ENCODE measurements around the gene TMEM208. TPM values are rescaled to one million over a fixed set of nuclear protein-coding genes. Genes with fewer than 3 reads are reported as not detected.

The TMEM208 gene
- polyA plus RNA-seq, 2 donors: 73.4 to 83.1 TPM

DNA sequence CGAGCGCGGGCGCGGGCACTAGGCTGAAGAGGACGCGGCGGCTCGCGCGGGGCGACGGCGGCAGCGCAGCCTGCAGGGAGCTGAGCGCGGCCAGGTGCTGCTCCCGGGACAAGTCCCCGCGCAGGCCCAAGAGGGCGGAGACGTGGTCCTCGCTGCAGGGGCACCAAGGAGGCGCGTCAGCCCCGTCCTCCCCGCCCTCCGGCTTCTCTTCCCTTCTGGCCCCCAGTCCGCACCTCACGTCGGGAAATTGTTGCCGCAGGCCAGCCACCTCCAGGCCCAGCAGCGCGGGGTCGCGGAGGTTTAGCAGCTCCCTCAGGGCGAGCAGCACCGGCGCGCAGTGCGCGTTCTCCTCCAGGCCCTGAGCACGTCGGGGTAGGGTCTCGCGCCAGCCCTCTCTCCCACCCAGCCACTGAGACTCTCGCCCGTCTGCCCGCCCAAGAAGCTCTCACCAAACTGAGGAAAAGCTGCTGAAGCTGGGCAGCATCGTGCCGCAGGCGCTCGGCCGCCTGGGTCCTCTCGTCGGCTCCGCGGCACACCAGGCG is 42.4 kb upstream of the TMEM208 start:
- Histone ChIP-seq H3K4me3 (ENCODE audit: low read depth in 1 of 2, low read length in 2 of 2) (peak overlapping the region; percentile 60 to 91), H3K36me3 (ENCODE audit: control insufficient read depth in 2 of 2, insufficient read depth in 2 of 2, low read length in 1 of 2) (no peaks in the 10 kb centered on the region), H3K27me3 (ENCODE audit: control insufficient read depth in 1 of 2, insufficient read depth in 2 of 2, low read length in 2 of 2) (no peaks in the 10 kb centered on the region), H3K27ac (ENCODE audit: low read depth in 2 of 2, low read length in 1 of 2) (peak overlapping the region; percentile 97 to 99), H3K4me1 (ENCODE audit: control insufficient read depth in 2 of 2, insufficient read depth in 2 of 2, low read length in 1 of 2) (peaks cover 9 to 16% of the 10 kb centered on the region in 2 donors), H3K9me3 (ENCODE audit: control insufficient read depth in 2 of 2, insufficient read depth in 1 of 2, low read depth in 1 of 2, low read length in 1 of 2) (no peaks in the 10 kb centered on the region)
- 5 to 7% methylated on average over 45 to 59 of the region's 59 CpGs for WGBS, 2 donors

DNA sequence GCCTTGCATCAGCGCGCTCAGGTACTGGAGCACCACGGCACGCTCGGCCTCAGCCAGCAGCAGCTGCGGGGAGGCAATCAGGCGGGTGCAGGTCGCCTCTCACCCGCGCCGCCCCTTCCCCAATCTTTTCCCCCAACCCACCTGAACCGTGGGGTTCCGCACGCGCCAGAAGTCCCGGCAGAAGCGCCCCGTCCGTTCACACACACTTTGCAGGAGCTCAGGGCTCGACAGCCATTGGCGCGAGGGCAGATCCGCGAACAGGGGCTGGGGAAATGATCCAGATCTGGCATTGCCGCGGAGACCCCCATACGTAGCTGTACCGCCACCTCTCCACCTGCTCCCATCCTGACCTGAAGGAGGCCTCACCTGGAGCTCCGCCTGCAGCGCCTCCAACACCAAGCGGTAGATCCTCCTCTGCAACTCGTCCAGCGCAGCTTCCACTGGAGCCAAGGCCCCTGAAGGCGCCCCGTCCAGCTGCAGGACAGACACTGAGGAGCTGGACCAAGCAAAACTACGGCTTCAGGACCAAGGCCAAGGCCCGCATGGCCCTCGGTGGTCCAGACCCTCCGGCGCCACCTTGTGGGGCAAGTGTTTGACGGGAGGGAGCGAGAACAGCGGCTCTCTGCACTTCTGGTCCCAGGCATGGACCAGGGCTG is 41.8 kb upstream of the TMEM208 start:
- peaks cover 9 to 15% of the 10 kb centered on the region in 2 donors for H3K4me1 ChIP-seq (ENCODE audit: control insufficient read depth in 2 of 2, insufficient read depth in 2 of 2, low read length in 1 of 2)
- H3K27me3 ChIP-seq (ENCODE audit: control insufficient read depth in 1 of 2, insufficient read depth in 2 of 2, low read length in 2 of 2): no peaks in the 10 kb centered on the region
- peak overlapping the region; percentile 60 to 91 for H3K4me3 ChIP-seq (ENCODE audit: low read depth in 1 of 2, low read length in 2 of 2)
- 10 to 14% methylated on average over 42 to 43 of the region's 43 CpGs for WGBS, 2 donors
- H3K36me3 ChIP-seq (ENCODE audit: control insufficient read depth in 2 of 2, insufficient read depth in 2 of 2, low read length in 1 of 2): no peaks in the 10 kb centered on the region
- peak overlapping the region in 1 of 2 donors; percentile 36 for H3K27ac ChIP-seq (ENCODE audit: low read depth in 2 of 2, low read length in 1 of 2)
- H3K9me3 ChIP-seq (ENCODE audit: control insufficient read depth in 2 of 2, insufficient read depth in 1 of 2, low read depth in 1 of 2, low read length in 1 of 2): no peaks in the 10 kb centered on the region

DNA sequence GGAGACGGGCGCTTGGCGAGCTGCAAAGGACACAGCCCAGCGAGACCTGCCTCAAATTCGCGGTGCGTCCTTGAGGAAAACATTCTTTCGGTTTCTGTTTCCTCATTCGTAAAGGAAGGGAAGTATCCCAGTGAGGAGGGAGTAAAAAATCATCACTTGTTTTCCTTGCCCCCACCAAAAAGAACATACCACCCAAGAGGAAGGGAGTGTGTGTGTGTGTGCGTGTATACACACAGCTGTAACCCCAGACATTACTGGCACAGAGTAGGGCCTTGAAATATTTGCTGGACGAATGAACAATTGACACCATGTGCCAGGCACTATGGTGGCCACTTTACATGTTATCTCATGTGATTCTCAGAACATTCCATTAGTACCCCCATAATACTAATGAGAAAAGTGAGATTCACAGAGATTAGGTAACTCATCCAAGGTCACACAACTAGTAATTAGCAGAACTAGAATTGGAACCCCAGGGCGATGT is 41.2 kb upstream of the TMEM208 start:
- Histone ChIP-seq H3K36me3 (ENCODE audit: control insufficient read depth in 2 of 2, insufficient read depth in 2 of 2, low read length in 1 of 2) (no peaks in the 10 kb centered on the region), H3K4me1 (ENCODE audit: control insufficient read depth in 2 of 2, insufficient read depth in 2 of 2, low read length in 1 of 2) (peaks cover 9 to 15% of the 10 kb centered on the region in 2 donors), H3K27ac (ENCODE audit: low read depth in 2 of 2, low read length in 1 of 2) (peak overlapping the region in 1 of 2 donors; percentile 36), H3K4me3 (ENCODE audit: low read depth in 1 of 2, low read length in 2 of 2) (peak overlapping the region in 1 of 2 donors; percentile 60), H3K27me3 (ENCODE audit: control insufficient read depth in 1 of 2, insufficient read depth in 2 of 2, low read length in 2 of 2) (no peaks in the 10 kb centered on the region), H3K9me3 (ENCODE audit: control insufficient read depth in 2 of 2, insufficient read depth in 1 of 2, low read depth in 1 of 2, low read length in 1 of 2) (no peaks in the 10 kb centered on the region)
- 9 to 12% methylated on average over 12 of the region's 12 CpGs for WGBS, 2 donors

DNA sequence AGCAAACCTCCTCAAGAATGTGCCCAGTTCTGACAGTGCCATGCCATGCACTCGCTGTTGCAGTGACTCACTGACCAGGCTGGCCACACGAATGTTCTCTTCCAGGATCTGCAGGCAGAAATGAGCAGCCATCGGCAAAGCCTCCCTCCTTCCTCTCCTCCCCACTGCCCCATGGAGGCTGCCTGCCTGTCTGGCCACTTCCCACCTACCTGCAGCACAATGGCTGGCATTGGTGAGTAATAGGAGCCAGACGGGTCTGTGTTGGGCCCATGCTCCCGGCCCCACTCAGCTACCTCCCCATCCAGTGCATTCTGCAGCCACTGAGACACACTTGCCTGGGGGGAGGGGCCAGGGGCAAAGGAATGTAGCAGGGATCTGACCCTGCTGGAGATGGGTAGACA is 40.4 kb upstream of the TMEM208 start:
- H3K4me1 ChIP-seq (ENCODE audit: control insufficient read depth in 2 of 2, insufficient read depth in 2 of 2, low read length in 1 of 2): peaks cover 9 to 16% of the 10 kb centered on the region in 2 donors
- no peaks in the 10 kb centered on the region for H3K36me3 ChIP-seq (ENCODE audit: control insufficient read depth in 2 of 2, insufficient read depth in 2 of 2, low read length in 1 of 2)
- H3K4me3 ChIP-seq (ENCODE audit: low read depth in 1 of 2, low read length in 2 of 2): no peak overlapping the region
- H3K27ac ChIP-seq (ENCODE audit: low read depth in 2 of 2, low read length in 1 of 2): no peak overlapping the region
- no peaks in the 10 kb centered on the region for H3K27me3 ChIP-seq (ENCODE audit: control insufficient read depth in 1 of 2, insufficient read depth in 2 of 2, low read length in 2 of 2)
- no peaks in the 10 kb centered on the region for H3K9me3 ChIP-seq (ENCODE audit: control insufficient read depth in 2 of 2, insufficient read depth in 1 of 2, low read depth in 1 of 2, low read length in 1 of 2)
- WGBS, 2 donors: 56 to 64% methylated on average over 5 of the region's 5 CpGs

DNA sequence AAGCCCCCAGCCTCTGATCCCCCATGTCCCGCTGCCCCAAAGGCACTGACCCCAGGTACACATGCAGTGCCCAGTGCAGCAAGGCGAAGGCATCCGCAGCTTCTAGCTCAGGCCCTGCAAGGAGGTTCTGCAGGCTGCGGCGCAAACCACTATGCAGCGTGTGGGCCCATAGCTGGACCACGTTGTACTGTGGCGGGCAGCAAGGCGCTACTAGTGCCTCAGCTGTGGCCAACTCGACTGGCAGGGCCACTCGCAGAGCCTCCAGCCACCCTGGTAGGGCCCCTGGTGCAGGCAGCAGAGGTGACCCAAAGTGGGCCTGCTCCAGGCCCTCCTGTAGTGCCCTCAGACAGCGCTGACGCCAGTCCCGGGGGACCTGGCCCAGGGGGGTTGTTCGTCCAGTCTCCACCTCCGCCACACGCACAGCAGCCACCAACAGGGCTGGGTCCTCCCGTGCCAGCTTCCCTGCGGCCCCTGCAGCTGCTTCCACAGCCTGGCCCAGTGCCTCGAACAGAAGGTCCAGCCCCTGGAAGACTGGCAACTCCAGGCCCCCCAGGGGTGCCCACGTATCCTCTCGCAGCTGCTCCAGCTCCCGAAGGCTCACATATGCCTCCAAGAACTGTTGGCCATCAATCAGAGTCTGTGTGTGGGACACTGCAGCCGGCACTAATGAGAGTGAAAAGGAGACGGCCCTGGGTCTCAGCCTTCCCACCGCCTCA is 39.6 kb upstream of the TMEM208 start:
- H3K27ac ChIP-seq (ENCODE audit: low read depth in 2 of 2, low read length in 1 of 2): no peak overlapping the region
- H3K4me1 ChIP-seq (ENCODE audit: control insufficient read depth in 2 of 2, insufficient read depth in 2 of 2, low read length in 1 of 2): peaks cover 9 to 19% of the 10 kb centered on the region in 2 donors
- no peak overlapping the region for H3K4me3 ChIP-seq (ENCODE audit: low read depth in 1 of 2, low read length in 2 of 2)
- H3K9me3 ChIP-seq (ENCODE audit: control insufficient read depth in 2 of 2, insufficient read depth in 1 of 2, low read depth in 1 of 2, low read length in 1 of 2): no peaks in the 10 kb centered on the region
- no peaks in the 10 kb centered on the region for H3K36me3 ChIP-seq (ENCODE audit: control insufficient read depth in 2 of 2, insufficient read depth in 2 of 2, low read length in 1 of 2)
- H3K27me3 ChIP-seq (ENCODE audit: control insufficient read depth in 1 of 2, insufficient read depth in 2 of 2, low read length in 2 of 2): no peaks in the 10 kb centered on the region
- WGBS, 2 donors: 88 to 89% methylated on average over 25 to 26 of the region's 26 CpGs

DNA sequence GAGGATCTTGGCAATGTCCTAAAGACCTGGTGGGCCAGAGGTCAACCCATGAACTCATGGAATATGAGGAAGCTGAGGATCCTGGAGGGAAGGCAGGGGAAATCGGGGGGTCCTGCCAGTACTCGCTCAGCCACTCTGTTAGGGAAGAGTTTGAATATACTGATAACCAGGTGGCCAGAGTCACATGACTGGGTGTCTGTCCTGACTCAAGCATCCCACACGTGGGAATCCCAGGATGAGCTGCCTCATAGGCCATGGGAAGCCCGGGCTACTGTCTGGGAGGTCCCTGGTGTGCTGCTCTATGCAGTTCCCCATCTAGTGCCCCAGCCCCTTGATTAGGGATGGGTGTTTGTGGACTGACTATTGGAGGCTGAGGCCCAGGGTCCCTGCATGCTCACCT is 38.6 kb upstream of the TMEM208 start:
- H3K4me3 ChIP-seq (ENCODE audit: low read depth in 1 of 2, low read length in 2 of 2): no peak overlapping the region
- 81 to 83% methylated on average over 4 of the region's 4 CpGs for WGBS, 2 donors
- no peaks in the 10 kb centered on the region for H3K9me3 ChIP-seq (ENCODE audit: control insufficient read depth in 2 of 2, insufficient read depth in 1 of 2, low read depth in 1 of 2, low read length in 1 of 2)
- no peaks in the 10 kb centered on the region for H3K36me3 ChIP-seq (ENCODE audit: control insufficient read depth in 2 of 2, insufficient read depth in 2 of 2, low read length in 1 of 2)
- no peaks in the 10 kb centered on the region for H3K27me3 ChIP-seq (ENCODE audit: control insufficient read depth in 1 of 2, insufficient read depth in 2 of 2, low read length in 2 of 2)
- H3K4me1 ChIP-seq (ENCODE audit: control insufficient read depth in 2 of 2, insufficient read depth in 2 of 2, low read length in 1 of 2): peaks cover 16 to 23% of the 10 kb centered on the region in 2 donors
- no peak overlapping the region for H3K27ac ChIP-seq (ENCODE audit: low read depth in 2 of 2, low read length in 1 of 2)

DNA sequence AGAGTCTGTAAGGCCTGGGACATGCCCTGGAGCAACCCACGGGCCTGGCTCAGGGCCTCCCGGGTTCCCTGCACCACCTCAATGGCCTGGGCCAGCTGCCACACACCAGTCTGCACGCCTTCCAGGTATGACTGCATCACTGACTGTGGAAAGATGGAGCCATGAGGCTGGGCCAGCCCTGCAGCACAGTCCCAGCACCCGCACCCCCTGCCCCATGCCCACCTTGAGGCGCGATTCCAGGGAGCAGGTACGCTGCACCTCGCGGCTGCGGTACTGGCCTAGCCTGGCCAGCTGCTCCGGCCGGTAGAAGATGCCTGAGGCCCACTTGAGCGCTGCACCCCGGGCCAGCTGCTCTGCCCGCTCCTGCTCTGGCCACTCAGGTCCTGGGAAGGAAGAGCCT is 38.1 kb upstream of the TMEM208 start:
- no peak overlapping the region for H3K4me3 ChIP-seq (ENCODE audit: low read depth in 1 of 2, low read length in 2 of 2)
- peaks cover 17 to 27% of the 10 kb centered on the region in 2 donors for H3K4me1 ChIP-seq (ENCODE audit: control insufficient read depth in 2 of 2, insufficient read depth in 2 of 2, low read length in 1 of 2)
- WGBS, 2 donors: 87 to 90% methylated on average over 15 of the region's 15 CpGs
- H3K36me3 ChIP-seq (ENCODE audit: control insufficient read depth in 2 of 2, insufficient read depth in 2 of 2, low read length in 1 of 2): peaks cover 0 to under 1% of the 10 kb centered on the region in 2 donors
- H3K27me3 ChIP-seq (ENCODE audit: control insufficient read depth in 1 of 2, insufficient read depth in 2 of 2, low read length in 2 of 2): no peaks in the 10 kb centered on the region
- no peak overlapping the region for H3K27ac ChIP-seq (ENCODE audit: low read depth in 2 of 2, low read length in 1 of 2)
- no peaks in the 10 kb centered on the region for H3K9me3 ChIP-seq (ENCODE audit: control insufficient read depth in 2 of 2, insufficient read depth in 1 of 2, low read depth in 1 of 2, low read length in 1 of 2)

DNA sequence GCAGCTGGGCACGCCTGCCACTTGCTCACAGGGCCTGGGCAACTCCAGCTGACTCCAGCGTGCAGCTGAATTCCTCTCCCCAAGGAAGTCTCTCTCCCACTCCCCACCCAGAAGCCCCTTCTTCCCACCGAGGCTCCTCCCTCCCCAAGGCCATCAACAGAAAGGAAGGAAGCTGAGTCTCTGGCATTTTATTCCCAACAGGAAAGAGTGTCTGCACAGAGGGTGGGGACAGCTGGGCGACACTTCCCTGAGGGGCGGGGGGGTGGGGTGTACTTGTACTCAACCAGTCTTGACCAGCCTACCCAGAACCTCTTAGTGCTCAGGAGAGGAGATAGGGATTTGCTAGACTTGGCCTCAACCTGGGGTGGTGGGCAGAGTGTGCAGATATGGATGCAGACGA is 36.9 kb upstream of the TMEM208 start, which contains the start of gene EXOC3L1:
EXOC3L1 (minus strand) TSS at position 96 of the 400 bp plus-strand sequence. CDS start 460 bp downstream, outside the sequence.
- Histone ChIP-seq H3K27me3 (ENCODE audit: control insufficient read depth in 1 of 2, insufficient read depth in 2 of 2, low read length in 2 of 2) (no peaks in the 10 kb centered on the region), H3K36me3 (ENCODE audit: control insufficient read depth in 2 of 2, insufficient read depth in 2 of 2, low read length in 1 of 2) (peaks cover 0 to 11% of the 10 kb centered on the region in 2 donors), H3K27ac (ENCODE audit: low read depth in 2 of 2, low read length in 1 of 2) (no peak within 1 kb of the TSS), H3K4me1 (ENCODE audit: control insufficient read depth in 2 of 2, insufficient read depth in 2 of 2, low read length in 1 of 2) (peaks cover 11 to 19% of the 10 kb centered on the region in 2 donors), H3K9me3 (ENCODE audit: control insufficient read depth in 2 of 2, insufficient read depth in 1 of 2, low read depth in 1 of 2, low read length in 1 of 2) (no peaks in the 10 kb centered on the region), H3K4me3 (ENCODE audit: low read depth in 1 of 2, low read length in 2 of 2) (no peak within 1 kb of the TSS)
- 50 to 56% methylated on average over 6 of the region's 6 CpGs for WGBS, 2 donors

DNA sequence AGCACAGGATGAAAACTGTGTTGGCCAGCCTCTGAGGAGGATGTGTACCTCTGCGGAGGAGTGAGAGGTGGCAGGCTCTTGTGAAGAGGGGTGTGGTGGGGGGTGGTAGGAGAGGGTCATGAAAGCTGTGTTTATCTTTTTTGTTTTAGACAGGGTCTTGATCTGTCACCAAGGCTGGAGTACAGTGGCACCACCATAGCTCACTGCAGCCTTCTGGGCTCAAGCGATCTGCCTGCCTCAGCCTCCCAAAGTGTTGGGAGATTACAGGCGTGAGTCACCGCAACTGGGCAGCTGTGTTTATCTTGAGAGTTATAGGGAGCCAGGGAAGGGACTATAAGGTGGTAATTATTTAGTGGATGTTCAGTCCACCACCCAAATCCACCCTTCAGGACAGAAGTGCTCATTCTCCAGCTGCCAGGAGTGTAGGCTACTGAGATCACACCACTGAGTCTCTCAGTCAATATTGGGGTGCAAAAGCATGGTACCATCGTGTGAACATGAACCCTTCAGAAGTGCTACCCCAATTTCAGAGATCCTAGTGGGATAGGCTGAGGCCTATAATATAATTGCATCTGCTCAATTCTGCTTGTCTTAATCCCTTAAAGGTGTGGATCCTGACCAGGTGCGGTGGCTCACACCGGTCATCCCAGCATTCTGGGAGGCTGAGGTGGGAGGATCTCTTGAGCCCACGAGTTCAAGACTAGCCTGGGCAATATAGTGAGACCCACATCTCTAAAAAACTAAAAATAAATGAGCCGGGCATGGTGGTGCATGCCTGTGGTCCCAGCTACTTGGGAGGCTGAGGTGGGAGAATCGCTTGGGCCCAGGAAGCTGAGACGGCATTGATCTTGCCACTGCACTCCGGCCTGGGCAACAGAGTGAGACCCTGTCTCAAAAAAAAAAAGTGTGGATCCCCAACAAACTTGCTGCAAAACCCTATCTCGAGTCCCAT is 36.2 kb upstream of the TMEM208 start:
- Histone ChIP-seq H3K36me3 (ENCODE audit: control insufficient read depth in 2 of 2, insufficient read depth in 2 of 2, low read length in 1 of 2) (peaks cover 0 to 17% of the 10 kb centered on the region in 2 donors), H3K4me1 (ENCODE audit: control insufficient read depth in 2 of 2, insufficient read depth in 2 of 2, low read length in 1 of 2) (peaks cover 8 to 15% of the 10 kb centered on the region in 2 donors), H3K27me3 (ENCODE audit: control insufficient read depth in 1 of 2, insufficient read depth in 2 of 2, low read length in 2 of 2) (no peaks in the 10 kb centered on the region), H3K4me3 (ENCODE audit: low read depth in 1 of 2, low read length in 2 of 2) (no peak overlapping the region), H3K27ac (ENCODE audit: low read depth in 2 of 2, low read length in 1 of 2) (no peak overlapping the region), H3K9me3 (ENCODE audit: control insufficient read depth in 2 of 2, insufficient read depth in 1 of 2, low read depth in 1 of 2, low read length in 1 of 2) (no peaks in the 10 kb centered on the region)
- WGBS, 2 donors: 75 to 79% methylated on average over 13 of the region's 13 CpGs

All from esophagus (tissue), 2 donors.